ENCODE data around the gene VWF.

GRCh38 chr12:6084261-6084968, 40.1 kb downstream of the VWF start:
- TF ChIP-seq POLR2A (IDR thresholded peaks at IDR 0.05; ENCODE audit: low read depth): no peak
- peak in 1 of 3 experiments; percentile 3 for TF ChIP-seq CTCF (IDR thresholded peaks at IDR 0.05)
- TF ChIP-seq EP300 (IDR thresholded peaks at IDR 0.05): no peak
